ENCODE data around the gene TGM4.

The TGM4 gene

DNA sequence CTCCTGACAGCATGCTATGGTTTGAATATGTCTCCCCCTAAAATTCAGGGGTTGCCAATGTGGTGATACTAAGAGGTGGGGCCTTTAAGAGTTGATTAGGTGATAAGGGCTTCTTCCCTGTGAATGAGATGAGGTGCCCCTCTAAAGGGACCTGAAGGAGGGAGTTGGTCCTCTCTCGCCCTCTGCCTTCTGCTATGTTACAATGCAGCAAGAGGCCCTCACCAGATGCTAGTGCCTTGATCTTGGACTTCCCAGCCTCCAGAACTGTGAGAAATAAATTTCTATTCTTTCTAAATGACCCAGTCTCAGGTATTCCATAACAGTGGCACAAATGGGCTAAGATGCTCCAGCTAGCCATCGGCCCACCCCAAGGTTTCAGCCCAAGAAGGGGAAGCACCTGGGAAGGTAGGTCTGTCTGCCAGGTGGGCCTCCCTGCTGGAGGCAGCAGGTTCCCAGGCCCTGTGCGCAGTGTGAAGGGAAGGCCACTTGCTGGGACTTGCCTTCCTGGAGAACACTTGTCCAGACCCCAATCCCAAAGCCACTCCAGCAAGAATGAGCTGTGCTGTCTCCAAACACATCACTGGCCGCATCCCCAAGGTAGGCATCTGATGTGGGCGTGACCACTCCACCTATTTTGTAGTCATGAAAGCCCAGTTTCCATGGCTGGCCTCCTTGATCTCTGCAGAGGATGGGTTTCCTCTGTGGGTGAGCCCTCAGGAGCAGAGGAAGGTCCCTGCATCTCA, 9.0 kb downstream of the TGM4 start:
- FAIRE-seq: no peak

DNA sequence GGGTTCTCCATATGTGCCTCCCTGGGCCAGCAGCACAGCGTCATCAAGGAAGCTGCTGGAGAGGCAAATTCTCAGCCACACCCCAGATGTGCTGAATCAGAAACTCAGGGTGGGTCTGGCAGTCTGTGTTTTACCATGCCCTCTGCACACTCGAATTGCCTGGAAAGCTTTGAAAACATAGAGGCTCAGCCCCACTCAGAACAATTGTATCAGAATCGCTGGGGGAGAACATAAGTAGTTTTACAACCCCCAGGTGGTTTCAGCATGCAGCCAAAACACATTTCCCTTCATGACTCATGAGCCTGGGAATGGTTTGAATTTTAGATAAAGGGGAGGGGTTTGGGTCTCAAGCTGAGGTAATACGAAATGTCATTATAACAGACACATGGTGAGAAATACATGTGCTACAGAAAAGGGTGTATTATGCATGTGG, 9.6 kb downstream of the TGM4 start:
- no peak for FAIRE-seq

DNA sequence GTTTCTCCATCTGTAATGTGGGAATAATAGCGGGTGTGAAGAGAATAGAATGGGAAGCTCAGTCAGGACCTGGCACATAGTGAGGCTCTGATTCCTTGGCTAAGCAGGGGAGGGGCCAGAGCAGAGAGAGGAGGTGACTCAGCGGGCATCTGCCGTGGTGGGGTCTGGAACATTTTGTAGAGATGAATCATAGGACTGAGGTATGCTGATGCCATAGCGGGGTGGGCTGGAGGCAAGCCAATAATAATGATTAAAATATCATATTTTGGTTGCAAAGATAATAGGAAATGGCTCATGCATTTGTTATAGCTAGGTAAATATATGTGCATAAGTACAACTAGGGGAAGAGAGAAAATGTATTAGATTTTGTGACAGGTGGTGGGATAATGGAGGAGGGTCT, 11.2 kb downstream of the TGM4 start:
- FAIRE-seq: no peak

DNA sequence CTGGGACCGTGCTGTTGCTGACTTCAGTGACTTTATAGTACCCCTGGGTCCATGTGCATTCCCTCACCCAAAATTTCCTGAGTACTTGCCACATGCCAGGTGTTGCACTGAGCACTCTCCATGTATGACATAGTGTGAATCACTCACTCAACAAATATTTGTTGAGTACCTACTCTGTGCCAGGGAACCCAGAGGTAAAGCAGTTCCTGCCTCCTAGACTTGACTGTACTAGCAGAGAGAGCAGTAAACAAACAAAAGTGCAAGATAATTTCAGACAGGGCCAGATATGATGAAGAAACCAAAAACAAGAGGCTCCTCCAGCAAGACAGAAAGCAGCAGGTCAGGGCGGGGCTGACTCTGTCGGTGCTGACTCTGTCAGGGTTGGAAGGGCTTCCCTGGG, 12.2 kb downstream of the TGM4 start:
- FAIRE-seq: no peak

DNA sequence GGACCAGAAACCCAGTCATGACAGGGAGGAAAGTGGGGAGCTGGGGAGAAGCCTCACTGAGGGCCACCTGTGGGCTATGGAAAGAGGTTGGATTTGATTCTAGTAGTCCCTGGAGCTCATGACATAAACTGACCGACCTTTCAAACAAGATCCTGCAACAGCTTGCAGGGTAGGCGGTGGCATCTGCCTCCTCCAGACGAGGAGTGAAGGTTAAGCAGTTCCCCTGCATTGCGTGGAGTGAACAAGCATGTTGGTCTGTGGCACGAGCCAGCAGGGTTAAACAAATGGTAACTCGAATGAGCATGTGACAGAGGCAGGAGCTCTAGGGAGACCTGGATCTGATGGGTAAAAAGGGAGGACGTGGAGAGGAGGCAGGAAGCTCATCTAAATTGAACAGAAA, 12.7 kb downstream of the TGM4 start:
- no peak for FAIRE-seq

DNA sequence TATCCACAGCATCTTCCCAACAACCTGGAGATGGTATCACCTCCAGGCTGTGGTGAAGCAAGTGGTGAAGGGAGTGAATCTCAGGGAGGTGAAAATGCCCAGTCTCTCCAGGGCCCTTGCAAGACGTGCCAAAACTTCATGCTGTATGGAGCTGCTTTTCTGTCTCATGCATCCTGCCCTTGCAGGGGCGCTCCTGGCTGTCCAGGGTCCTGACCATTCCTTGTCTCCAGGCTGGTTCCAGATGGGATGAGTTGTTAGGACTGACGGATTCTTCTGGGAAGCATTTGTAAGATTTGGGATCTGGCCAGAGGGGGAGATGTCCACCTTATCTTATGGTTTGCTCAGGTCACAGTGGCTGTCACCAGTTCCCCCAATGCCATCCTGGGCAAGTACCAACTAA, 15.8 kb downstream of the TGM4 start:
- FAIRE-seq: no peak

DNA sequence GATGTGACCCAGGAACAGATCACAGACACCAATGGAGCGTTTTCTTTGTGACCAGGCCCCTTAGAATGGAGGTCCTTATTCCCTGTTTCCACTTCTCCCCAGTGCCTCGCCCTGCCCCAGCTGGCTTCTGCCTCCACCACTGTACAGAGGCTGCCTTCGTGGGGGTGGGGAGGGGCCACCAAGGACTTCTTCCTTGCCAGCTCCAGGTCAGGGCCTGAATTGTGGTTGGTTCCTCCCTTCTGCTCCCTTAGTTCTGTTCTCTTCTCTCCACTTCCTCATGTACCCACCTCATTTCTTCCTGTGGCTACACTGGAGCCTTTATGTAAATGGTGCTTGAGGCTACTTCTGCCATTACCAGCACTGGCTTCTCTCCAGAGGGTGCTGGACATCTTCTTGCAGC, 16.4 kb downstream of the TGM4 start:
- no peak for FAIRE-seq

DNA sequence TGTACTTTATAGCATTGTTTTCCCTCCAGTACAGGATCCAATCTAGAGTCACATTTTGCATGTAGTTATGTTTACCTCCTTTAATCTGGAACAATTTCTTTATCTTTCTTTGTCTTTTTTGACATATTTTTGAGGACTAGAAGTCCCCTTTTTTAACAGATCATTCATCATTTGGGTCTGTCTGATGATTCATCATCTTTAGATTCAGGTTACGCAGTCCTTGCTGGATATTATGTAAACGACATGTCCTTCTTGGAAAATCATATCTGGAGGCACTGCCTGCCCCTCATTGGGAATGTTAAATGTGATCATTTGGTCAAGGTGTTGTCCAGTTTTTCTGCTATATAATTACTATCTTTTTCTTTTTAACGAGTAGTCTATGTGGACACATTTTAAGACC, 18.3 kb downstream of the TGM4 start:
- no peak for FAIRE-seq

DNA sequence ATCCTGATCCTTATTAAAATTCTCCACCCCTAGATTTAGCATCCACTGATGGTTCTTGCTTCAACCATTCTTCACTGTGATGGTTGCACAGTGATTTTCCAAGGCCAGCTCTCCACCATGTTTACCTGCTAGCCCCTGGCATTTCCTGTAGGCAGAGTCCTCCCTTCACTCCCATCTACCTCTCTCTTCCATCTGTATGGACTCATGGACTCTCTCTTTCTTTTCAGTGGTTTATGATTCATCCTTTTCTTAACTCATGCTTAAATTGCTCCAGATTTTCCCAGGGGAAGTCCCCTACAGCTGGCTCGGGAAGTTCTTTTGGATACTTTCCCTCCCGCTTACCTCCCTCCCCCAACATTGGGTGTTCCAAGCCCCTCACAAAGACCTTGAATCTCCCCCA, 18.7 kb downstream of the TGM4 start:
- FAIRE-seq: no peak

DNA sequence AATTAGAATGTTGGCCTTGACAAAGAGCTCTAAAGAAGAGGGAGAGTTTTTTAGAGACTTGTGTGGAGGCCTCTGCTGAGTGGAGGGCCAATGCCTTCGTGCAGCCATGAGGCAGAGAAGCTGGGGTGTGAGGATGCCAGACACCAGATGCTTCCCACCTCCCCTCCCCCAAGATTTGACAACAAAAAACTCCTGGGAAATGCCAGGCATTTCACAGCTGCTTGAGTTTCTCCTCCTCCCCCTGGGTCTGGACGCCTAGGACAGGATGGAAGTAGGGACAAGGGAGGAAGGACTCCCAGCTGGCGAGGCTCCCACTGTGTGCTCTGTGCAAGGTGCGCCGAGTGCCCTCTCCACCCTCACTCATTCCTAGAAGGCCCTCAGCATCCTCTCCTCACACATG, 20.1 kb downstream of the TGM4 start:
- no peak for FAIRE-seq

DNA sequence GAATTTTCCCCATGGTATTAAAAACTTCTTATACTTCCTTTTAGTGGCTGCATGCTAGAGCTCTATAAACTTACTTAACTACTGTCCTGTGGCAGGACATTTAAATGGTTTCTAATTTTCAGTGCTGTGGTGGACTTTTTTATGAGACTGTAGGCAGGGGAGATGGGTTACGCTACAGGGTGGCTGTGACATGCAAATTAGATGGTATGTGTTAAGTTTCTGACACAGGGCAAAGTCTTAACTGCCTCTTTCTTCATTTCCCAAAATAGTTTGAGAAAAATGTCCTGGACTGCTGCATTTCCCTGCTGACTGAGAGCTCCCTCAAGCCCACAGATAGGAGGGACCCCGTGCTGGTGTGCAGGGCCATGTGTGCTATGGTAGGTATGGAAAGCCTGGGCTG, 22.0 kb downstream of the TGM4 start:
- no peak for FAIRE-seq

DNA sequence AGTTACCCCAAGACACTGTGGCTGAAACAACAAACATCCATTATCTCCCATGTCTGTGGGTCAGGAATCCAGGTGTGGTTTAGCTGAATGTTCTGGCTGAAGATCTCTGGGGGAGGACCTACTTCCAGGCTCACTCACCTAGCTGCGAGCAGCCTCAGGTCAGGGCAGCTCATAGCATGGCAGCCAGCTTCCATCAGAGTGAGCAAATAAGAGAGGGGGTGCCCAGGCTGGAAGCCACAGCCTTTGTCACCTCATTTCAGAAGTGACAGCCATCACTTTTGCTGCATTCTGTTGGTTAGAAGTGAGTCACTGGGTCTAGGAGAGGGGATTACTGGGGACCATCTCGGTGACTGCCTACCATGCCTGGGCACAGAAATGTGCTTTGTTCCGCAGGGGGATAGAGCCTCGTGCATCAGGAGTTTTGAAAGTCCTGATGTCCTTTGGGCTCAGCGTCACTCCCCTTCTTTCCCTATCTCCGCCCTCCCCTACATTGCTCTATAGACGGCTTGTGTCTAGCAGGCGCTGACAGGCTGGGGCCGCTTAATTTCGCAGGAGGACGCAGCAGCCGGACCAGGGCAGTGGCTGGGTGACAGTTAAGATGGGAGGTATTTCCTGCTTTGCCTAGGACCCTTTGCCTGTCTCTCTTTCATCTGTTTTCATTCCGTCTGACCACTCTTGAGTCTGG, 25.4 kb downstream of the TGM4 start:
- FAIRE-seq: no peak

DNA sequence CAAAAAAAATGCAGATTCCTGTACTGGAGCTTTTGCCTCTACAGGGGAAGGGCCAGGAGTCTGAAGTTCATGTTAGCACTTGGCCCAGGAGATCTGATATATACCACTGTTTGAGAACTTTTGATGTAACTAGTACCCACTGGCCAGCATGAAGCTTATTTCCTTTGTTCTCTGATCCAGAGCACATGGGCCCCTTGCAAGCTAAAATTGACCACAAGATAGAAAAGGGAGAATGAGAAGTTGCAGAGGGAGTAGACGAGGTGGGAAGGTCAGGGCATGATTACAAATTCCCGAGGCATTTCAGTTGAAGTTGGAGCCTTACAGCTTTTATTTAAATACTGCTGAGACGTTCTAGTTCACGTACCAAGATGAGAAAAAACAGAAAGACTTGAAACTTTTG, 28.2 kb downstream of the TGM4 start:
- FAIRE-seq: no peak

DNA sequence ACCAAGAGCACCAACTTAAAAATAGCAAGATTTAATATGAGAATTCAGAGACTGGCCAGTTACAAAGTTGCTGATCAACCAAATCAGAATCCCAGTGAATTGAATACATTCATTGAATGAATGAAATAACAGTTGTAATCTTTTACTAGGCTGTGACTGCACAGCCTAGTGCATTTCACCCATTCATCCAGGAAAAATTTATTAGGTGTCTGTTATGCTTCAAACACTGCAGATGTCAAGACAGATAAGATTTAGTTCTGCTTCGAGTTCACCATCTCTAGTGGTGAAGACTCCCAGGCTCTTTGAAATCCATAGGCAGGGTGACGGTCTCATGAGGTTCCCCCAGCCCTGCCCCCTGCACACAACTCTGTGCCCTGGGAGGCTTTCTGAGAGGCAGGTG, 28.9 kb downstream of the TGM4 start:
- no peak for FAIRE-seq

DNA sequence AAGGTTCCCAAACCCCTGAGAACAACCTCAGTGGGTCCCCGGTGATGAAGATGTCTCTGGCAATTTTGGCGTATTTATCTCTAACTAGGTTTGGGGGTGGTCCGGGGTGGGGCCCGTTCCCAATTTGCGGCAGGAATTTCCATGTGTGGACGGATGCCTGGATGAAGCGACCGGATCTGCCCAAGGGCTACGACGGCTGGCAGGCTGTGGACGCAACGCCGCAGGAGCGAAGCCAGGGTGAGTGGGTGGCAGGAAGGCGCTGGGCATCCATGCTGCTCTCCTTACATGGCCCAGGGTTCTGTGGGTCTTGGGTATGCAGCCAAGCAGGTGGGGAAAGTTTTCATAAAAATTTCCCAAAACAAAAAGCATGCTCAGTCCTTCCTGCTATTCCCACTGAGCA, 29.3 kb downstream of the TGM4 start:
- no peak for FAIRE-seq

DNA sequence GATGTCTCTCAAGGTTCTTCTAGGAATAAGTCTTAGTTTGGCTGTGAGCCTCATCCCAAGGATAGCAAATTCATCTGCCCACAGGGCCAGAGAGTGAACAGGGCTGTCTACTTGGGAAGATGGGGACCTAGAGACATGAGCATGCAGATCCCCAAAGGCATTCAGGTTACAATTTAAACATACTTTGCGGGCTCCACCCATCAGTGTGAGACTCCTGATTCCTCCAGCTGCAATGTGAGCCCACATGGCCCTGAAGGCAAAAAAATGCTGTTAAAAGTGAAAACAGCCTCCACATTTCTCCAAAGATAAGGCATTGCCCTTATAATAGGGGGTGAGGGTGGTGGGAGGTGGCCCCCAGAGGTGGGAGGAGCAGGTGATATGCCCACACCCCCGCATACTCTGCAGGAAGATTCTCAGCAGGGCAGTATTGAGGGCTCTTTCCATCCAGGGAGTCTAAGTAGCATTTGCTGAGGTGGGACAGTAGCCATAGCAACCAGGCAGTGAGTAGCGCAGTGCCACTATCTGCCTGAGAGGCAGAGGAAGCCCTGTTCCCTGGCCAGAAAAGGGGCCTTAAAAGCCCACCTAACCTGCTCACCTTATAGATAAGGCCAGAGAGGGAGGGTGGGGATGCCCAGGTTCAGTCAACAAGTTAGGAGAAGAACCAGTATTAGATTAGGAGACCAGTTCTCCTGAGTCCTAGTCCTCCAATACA, 31.2 kb downstream of the TGM4 start:
- FAIRE-seq: no peak

DNA sequence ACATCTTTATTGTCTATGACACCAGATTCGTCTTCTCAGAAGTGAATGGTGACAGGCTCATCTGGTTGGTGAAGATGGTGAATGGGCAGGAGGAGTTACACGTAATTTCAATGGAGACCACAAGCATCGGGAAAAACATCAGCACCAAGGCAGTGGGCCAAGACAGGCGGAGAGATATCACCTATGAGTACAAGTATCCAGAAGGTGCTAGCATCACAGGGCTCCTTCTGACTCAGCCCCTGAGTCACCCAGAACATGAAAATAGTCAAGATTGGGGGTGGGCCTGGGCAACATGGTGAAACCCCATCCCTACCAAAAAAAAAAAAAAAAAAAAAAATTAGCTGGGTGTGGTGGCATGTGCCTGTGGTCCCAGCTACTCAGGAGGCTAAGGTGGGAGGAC, 32.6 kb downstream of the TGM4 start:
- no peak for FAIRE-seq

DNA sequence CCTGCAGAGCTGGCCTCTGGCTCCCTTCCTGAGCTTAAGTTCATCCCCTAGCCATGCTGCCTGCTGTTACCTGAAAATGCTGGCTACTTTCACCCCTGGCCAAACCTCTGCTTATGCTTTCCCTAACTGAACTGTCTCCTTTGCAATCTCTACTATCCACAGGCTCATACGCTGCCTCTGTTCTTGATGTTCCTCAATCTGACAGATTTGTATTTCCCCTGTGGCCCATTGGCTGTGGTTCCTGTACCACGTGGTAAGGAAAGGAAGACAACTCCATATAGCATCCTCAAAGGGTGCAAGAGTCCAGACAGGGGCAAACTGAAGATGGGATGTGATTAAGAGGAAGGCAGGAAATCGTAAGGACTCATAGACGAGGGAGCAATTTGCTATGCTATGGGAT, 33.2 kb downstream of the TGM4 start:
- no peak for FAIRE-seq

DNA sequence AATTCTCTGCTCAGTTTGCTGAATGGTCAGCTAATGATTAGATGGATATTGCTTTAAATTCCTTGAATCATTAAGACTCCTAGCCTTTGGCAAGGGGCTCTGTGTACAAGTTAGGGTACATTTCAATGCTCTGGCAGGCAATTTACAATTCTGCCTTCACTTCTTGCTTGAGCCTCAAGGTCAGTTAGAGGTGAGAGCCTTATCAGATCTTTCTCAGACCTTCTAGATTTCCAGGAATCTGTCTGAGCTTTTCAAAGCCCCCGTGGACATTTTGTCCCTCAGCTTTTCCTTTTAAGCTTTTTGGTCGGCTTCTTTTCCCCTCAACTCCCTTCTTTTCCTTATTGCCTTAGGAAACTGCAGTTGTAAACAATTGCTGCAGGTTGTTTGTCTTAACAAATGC, 34.7 kb downstream of the TGM4 start:
- FAIRE-seq: no peak

DNA sequence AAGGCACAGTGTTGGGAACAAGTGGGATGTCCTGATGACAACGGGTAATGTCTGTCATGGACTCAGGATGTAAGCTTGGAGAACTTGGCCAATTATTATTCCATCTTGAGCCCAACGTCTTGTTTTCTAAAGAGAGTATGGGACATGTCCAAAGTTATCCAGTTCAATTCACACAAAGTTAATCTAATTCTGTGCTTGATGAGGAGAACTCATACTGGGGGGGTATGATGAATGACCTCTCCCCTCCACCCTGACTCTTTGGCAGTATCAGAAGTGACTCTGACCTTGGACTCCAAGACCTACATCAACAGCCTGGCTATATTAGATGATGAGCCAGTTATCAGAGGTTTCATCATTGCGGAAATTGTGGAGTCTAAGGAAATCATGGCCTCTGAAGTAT, 36.3 kb downstream of the TGM4 start:
- no peak for FAIRE-seq

DNA sequence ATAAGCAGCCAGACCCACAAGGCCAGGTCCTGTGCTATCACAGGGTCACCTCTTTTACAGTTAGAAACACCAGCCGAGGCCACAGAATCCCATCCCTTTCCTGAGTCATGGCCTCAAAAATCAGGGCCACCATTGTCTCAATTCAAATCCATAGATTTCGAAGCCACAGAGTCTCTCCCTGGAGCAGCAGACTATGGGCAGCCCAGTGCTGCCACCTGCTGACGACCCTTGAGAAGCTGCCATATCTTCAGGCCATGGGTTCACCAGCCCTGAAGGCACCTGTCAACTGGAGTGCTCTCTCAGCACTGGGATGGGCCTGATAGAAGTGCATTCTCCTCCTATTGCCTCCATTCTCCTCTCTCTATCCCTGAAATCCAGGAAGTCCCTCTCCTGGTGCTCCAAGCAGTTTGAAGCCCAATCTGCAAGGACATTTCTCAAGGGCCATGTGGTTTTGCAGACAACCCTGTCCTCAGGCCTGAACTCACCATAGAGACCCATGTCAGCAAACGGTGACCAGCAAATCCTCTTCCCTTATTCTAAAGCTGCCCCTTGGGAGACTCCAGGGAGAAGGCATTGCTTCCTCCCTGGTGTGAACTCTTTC, 39.6 kb downstream of the TGM4 start:
- no peak for FAIRE-seq

DNA sequence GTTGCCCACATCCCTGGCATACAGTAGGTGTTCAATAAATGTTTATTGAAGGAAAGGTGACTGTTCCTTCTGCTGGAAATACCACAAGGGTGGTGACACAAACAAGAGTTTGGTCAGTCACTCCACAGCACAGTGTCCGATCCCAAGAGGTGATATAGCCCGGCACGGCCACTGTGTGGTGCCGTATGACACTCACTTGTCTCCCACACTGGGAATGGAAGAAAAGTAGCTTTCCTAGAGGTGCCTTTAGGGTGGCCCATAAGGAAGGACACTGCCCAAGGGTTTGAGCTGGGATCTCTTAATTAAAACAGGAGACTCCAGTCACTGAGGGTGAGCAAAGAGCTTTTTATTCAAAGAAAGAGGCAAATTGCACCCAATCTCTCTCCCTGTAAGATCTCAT, 40.5 kb downstream of the TGM4 start:
- FAIRE-seq: no peak

DNA sequence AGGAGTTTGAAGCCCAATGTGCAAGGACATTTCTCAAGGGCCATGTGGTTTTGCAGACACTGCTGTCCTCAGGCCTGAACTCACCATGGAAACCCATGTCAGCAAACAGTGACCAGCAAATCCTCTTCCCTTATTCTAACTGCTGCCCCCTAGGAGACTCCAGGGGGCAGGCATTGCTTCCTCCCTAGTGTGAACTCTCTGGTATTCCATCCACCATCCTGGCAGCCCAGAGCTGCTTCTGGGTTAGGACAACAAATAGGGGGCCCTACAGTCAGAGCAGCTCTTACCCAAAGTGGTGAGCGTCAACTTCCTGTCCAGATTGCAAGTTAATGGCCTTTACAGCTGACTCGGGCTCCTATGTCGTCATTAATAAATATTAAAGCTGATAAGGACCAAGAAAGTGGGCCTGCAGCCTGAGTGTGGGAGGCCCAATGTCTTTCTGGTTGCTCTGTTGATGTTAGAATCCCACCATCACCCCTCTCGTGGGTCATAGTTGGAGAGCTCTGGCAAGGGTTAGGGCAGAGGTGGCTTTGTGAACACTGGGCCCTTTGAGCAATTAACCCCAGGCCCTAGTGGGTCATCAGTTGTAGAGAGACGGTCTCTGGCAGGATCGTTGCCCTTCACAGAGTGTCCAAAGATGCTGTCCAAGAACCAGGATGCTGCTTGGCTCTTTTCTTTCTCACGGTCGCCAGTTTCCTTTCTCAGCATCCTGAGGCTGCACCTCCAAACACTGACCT, 41.5 kb downstream of the TGM4 start:
- no peak for FAIRE-seq

All from G401.6 (cell line).